Cerebellar nuclear complex (tissue), 1 donor: ENCODE measurements around the gene ZC3H4.

Source experiments
- DNase-seq, 2 experiments: peaks; one replicate each; lab custom pipeline; 2025; lab: John Stamatoyannopoulos, UW

ZC3H4 gene

DNA sequence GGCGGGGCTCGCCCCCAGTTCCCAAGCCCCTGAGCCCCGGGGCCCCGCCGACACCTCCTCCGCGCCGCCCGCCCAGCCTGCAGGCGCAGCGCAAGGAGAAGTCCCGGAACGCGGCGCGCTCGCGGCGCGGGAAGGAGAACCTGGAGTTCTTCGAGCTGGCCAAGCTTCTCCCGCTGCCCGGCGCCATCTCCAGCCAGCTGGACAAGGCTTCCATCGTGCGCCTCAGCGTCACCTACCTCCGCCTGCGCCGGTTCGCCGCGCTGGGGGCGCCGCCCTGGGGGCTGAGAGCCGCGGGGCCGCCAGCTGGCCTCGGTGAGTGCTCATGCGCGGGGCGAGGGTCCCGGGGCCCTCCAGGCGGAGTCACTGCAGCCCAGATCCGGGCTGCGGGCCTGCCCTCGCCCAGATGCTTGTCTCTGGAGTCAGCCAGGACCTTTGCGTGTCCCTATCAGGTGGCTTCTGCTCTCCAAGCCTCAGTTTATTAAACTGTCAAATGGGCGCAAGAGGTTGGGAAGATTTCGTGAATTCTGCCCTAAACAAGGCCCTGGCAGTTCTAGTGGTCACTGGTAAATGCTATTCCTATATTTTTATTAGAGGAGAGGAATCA lies 91.9 kb downstream of the ZC3H4 start:
- DNase-seq: no peak

DNA sequence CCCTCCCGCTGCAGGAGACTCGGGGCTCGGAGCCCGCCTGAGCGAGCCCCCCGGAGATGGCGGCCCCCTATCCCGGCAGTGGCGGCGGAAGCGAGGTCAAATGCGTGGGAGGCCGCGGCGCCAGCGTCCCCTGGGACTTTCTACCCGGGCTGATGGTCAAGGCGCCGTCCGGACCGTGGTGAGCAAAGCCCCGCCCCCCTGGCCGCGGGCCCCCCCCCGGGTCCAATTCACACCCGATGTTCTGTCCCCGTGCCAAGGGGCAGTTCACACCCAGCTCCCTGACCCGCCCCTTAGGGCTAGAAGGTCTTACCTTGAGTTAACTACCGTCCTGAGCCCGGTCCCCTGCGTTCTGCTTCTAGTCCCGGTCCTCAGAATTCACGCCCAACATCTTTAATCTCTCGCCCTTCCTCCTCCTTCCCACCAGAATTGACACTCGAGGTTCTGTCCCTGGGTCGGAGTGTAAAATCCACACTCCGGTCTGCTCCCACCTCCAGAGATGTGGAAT lies 92.5 kb downstream of the ZC3H4 start:
- no peak for DNase-seq

DNA sequence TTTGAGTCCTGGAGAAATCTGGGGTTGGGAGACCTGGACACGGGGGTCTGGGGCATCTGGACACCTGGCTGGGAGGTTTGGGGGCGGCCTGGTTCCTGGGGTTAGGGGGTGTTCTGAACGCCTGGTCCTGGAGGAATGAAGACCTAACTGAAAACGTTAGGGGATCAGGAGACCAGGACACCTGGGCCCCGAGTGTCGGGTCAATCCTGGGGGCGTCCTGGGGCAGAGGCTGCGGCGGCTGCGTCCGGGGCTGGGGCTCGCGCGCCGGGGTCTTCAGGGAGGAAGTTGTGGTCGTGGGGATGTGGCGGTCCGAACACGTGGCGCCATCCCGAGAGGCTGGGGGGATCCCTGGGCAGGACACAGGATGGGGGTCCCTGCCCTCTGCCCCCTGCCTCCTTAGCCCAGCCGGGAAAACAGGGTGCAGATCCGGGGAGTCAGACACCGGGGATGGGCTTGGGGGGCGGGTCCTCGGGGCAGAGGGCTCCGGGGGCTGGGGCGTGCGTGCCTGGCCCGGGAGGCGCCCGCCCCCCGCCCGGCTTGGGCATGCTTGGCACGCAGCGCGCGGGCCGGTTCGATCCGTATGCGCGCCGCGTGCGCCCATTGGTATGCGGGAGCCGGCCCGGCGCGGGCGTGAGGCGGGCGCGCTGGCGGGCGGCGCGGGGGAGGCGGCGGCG lies 93.3 kb downstream of the ZC3H4 start:
- DNase-seq: no peak

DNA sequence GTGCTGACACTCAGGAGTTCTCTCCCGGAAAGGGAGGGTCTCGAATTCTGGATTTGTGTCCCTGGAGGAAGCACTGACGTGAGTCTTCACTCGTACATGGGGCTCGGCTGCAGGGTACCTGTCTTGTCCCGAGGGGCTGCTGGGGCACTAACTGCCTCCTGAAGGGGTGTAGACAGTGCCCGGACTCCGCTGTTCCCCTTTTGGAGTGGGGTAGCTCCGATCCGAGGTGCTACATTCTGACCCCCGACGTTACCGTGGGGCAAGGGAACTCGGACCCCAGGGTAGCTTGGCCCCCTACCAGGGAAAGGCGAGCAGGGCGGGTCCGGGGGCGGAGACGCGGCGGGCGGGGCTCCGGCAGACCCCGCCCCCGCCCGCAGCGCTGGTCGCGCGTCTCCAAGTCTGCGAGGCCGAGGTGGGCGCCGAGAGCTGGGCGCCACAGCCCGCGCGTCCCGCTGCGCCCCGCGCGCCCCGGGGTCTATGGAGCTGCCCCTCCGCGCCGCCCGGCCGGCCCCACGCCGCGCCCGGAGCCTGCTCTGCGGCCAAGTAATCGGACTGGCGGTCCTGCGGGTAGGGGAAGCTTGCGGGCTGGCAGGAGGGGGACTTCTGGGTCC lies 94.0 kb downstream of the ZC3H4 start, which contains the start of gene NPAS1:
TSS of gene NPAS1 (plus strand) at position 407 of the 611 bp plus-strand sequence. CDS start 1,211 bp downstream, outside the sequence.
- no peak for DNase-seq

GRCh38 chr19:47018923-47019322 lies 94.7 kb downstream of the ZC3H4 start:
- DNase-seq: no peak
